NCI-H1092 treated with DMSO at 0.1 percent for 48 hours (cell line): ENCODE measurements around the gene DNAJB14.

Source experiments
- DNase-seq: peaks from one replicate; lab custom pipeline; 2025; lab: John Stamatoyannopoulos, UW

Gene DNAJB14

GRCh38 chr4:99863804-99864203 is 82.6 kb downstream of the DNAJB14 start:
- DNase-seq, result no peak

GRCh38 chr4:99861120-99861905 is 85.1 kb downstream of the DNAJB14 start:
- DNase-seq, result no peak

- DNase-seq, result no peak
These were observed 85.9 kb downstream of the DNAJB14 start for GRCh38 chr4:99860521-99860920.

GRCh38 chr4:99859618-99860017 is 86.8 kb downstream of the DNAJB14 start:
- DNase-seq, result no peak

- no peak for DNase-seq
These were observed 89.1 kb downstream of the DNAJB14 start for GRCh38 chr4:99857307-99857706.

GRCh38 chr4:99856166-99856565 is 90.3 kb downstream of the DNAJB14 start:
- no peak for DNase-seq

GRCh38 chr4:99855678-99856077 is 90.7 kb downstream of the DNAJB14 start:
- no peak for DNase-seq

GRCh38 chr4:99853999-99854398 is 92.4 kb downstream of the DNAJB14 start:
- peak; percentile 11 for DNase-seq

GRCh38 chr4:99853190-99853589 is 93.2 kb downstream of the DNAJB14 start:
- DNase-seq, result no peak

- no peak for DNase-seq
These were observed 94.1 kb downstream of the DNAJB14 start for GRCh38 chr4:99852199-99852749.

- DNase-seq, result no peak
These were observed 97.8 kb downstream of the DNAJB14 start for GRCh38 chr4:99848591-99849001.

- DNase-seq, result no peak
These were observed 98.9 kb downstream of the DNAJB14 start for GRCh38 chr4:99847362-99847976.

- DNase-seq, result no peak
These were observed 99.5 kb downstream of the DNAJB14 start for GRCh38 chr4:99846891-99847290.
